SK-N-MC (cell line): ENCODE measurements around the gene MIEN1.

Experiments used
- EZH2 ChIP-seq: fragments of 200-600 bp; sonication (generic); IDR thresholded peaks from one replicate; pipeline ENCODE4 v1.6.1; 2017; ENCODE audit warnings: antibody characterized with exemption
- POLR2AphosphoS5 ChIP-seq: IDR thresholded peaks from 2 replicates; pipeline ENCODE4 v1.6.1; 2012; ENCODE audit warnings: mild to moderate bottlenecking, low read depth, low read length, borderline replicate concordance

GRCh38 chr17:39774047-39774446 is 43.7 kb upstream of the MIEN1 start:
- TF ChIP-seq POLR2AphosphoS5 (no peak), EZH2 (no peak)
